ENCODE data around the gene MDGA2. TPM values are rescaled to one million over a fixed set of nuclear protein-coding genes. Genes with fewer than 3 reads are reported as not detected.

The MDGA2 gene
- total RNA-seq, 1 donor from 2014 or later, result 2.4 TPM

GRCh38 chr14:46819117-46819516, 856.3 kb downstream of the MDGA2 start:
- H3K36me3 ChIP-seq (ENCODE audit: insufficient read depth, low read length), result no peaks in the 10 kb centered on the region
- Mint-ChIP-seq H3K27me3 (ENCODE audit: low read depth, unreplicated experiment) (no peaks in the 10 kb centered on the region), H3K4me3 (ENCODE audit: unreplicated experiment) (no peak overlapping the region), H3K4me1 (ENCODE audit: low read depth, unreplicated experiment) (no peaks in the 10 kb centered on the region), H3K9me3 (ENCODE audit: unreplicated experiment) (no peaks in the 10 kb centered on the region), H3K27ac (ENCODE audit: unreplicated experiment) (no peak overlapping the region), H3K36me3 (ENCODE audit: low read depth, unreplicated experiment) (no peaks in the 10 kb centered on the region)
- no peaks in the 10 kb centered on the region for H4K20me1 ChIP-seq (ENCODE audit: insufficient read depth, low read length)
- no peaks in the 10 kb centered on the region for H3K4me1 ChIP-seq (ENCODE audit: insufficient read depth, low read length)
- no peaks in the 10 kb centered on the region for H3K79me2 ChIP-seq (ENCODE audit: insufficient read depth, low read length)
- H2AFZ ChIP-seq (ENCODE audit: low read depth, low read length), result no peak overlapping the region
- H3K4me3 ChIP-seq (ENCODE audit: insufficient read depth, low read depth, low read length), result no peak overlapping the region
- TF ChIP-seq EZH2 (IDR thresholded peaks at IDR 0.05; ENCODE audit: insufficient read depth, low read length) (no peak), CTCF (IDR thresholded peaks at IDR 0.05; ENCODE audit: insufficient read depth, low read depth, low read length) (no peak)
- H3K9me3 ChIP-seq (ENCODE audit: insufficient read depth, low read depth, low read length), result no peaks in the 10 kb centered on the region
- H3K27ac ChIP-seq (ENCODE audit: low read depth, low read length), result no peak overlapping the region
- DNase-seq (ENCODE audit: low read depth), result no peak
- H3K9ac ChIP-seq (ENCODE audit: low read length), result no peak overlapping the region
- no peak overlapping the region for H3K4me2 ChIP-seq (ENCODE audit: low read length)
- H3K27me3 ChIP-seq (ENCODE audit: insufficient read depth, low read length), result no peaks in the 10 kb centered on the region
- no peak for FAIRE-seq

GRCh38 chr14:46818147-46818546, 857.3 kb downstream of the MDGA2 start:
- H3K9me3 ChIP-seq (ENCODE audit: insufficient read depth, low read depth, low read length), result no peaks in the 10 kb centered on the region
- Mint-ChIP-seq H3K36me3 (ENCODE audit: low read depth, unreplicated experiment) (no peaks in the 10 kb centered on the region), H3K4me1 (ENCODE audit: low read depth, unreplicated experiment) (no peaks in the 10 kb centered on the region), H3K4me3 (ENCODE audit: unreplicated experiment) (no peak overlapping the region), H3K27me3 (ENCODE audit: low read depth, unreplicated experiment) (no peaks in the 10 kb centered on the region), H3K9me3 (ENCODE audit: unreplicated experiment) (no peaks in the 10 kb centered on the region), H3K27ac (ENCODE audit: unreplicated experiment) (no peak overlapping the region)
- no peak overlapping the region for H3K4me2 ChIP-seq (ENCODE audit: low read length)
- no peaks in the 10 kb centered on the region for H4K20me1 ChIP-seq (ENCODE audit: insufficient read depth, low read length)
- TF ChIP-seq EZH2 (IDR thresholded peaks at IDR 0.05; ENCODE audit: insufficient read depth, low read length) (no peak), CTCF (IDR thresholded peaks at IDR 0.05; ENCODE audit: insufficient read depth, low read depth, low read length) (no peak)
- no peaks in the 10 kb centered on the region for H3K27me3 ChIP-seq (ENCODE audit: insufficient read depth, low read length)
- H3K9ac ChIP-seq (ENCODE audit: low read length), result no peak overlapping the region
- H3K27ac ChIP-seq (ENCODE audit: low read depth, low read length), result no peak overlapping the region
- H3K4me1 ChIP-seq (ENCODE audit: insufficient read depth, low read length), result no peaks in the 10 kb centered on the region
- no peak overlapping the region for H2AFZ ChIP-seq (ENCODE audit: low read depth, low read length)
- no peak overlapping the region for H3K4me3 ChIP-seq (ENCODE audit: insufficient read depth, low read depth, low read length)
- H3K79me2 ChIP-seq (ENCODE audit: insufficient read depth, low read length), result no peaks in the 10 kb centered on the region
- no peaks in the 10 kb centered on the region for H3K36me3 ChIP-seq (ENCODE audit: insufficient read depth, low read length)
- FAIRE-seq (no peak), DNase-seq (ENCODE audit: low read depth) (no peak)

- Mint-ChIP-seq H3K4me3 (ENCODE audit: unreplicated experiment) (no peak overlapping the region), H3K9me3 (ENCODE audit: unreplicated experiment) (peaks cover 4% of the 10 kb centered on the region), H3K27me3 (ENCODE audit: low read depth, unreplicated experiment) (no peaks in the 10 kb centered on the region), H3K36me3 (ENCODE audit: low read depth, unreplicated experiment) (no peaks in the 10 kb centered on the region), H3K4me1 (ENCODE audit: low read depth, unreplicated experiment) (no peaks in the 10 kb centered on the region), H3K27ac (ENCODE audit: unreplicated experiment) (no peak overlapping the region)
- Histone ChIP-seq H3K36me3 (ENCODE audit: insufficient read depth, low read length) (no peaks in the 10 kb centered on the region), H3K79me2 (ENCODE audit: insufficient read depth, low read length) (no peaks in the 10 kb centered on the region), H3K27ac (ENCODE audit: low read depth, low read length) (no peak overlapping the region), H2AFZ (ENCODE audit: low read depth, low read length) (no peak overlapping the region), H3K4me3 (ENCODE audit: insufficient read depth, low read depth, low read length) (no peak overlapping the region), H3K9me3 (ENCODE audit: insufficient read depth, low read depth, low read length) (peaks cover 3% of the 10 kb centered on the region), H4K20me1 (ENCODE audit: insufficient read depth, low read length) (no peaks in the 10 kb centered on the region), H3K4me1 (ENCODE audit: insufficient read depth, low read length) (no peaks in the 10 kb centered on the region), H3K27me3 (ENCODE audit: insufficient read depth, low read length) (no peaks in the 10 kb centered on the region), H3K4me2 (ENCODE audit: low read length) (no peak overlapping the region), H3K9ac (ENCODE audit: low read length) (no peak overlapping the region)
- DNase-seq (ENCODE audit: low read depth) (no peak), FAIRE-seq (no peak)
- TF ChIP-seq EZH2 (IDR thresholded peaks at IDR 0.05; ENCODE audit: insufficient read depth, low read length) (no peak), CTCF (IDR thresholded peaks at IDR 0.05; ENCODE audit: insufficient read depth, low read depth, low read length) (no peak)
Observed at GRCh38 chr14:46793144-46793543, 882.3 kb downstream of the MDGA2 start.
